ENCODE data around the gene SPRY1.

The SPRY1 gene, protein sequence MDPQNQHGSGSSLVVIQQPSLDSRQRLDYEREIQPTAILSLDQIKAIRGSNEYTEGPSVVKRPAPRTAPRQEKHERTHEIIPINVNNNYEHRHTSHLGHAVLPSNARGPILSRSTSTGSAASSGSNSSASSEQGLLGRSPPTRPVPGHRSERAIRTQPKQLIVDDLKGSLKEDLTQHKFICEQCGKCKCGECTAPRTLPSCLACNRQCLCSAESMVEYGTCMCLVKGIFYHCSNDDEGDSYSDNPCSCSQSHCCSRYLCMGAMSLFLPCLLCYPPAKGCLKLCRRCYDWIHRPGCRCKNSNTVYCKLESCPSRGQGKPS
- 2.6 to 4.1 reads per million in 2 donors for total RNA-seq

DNA sequence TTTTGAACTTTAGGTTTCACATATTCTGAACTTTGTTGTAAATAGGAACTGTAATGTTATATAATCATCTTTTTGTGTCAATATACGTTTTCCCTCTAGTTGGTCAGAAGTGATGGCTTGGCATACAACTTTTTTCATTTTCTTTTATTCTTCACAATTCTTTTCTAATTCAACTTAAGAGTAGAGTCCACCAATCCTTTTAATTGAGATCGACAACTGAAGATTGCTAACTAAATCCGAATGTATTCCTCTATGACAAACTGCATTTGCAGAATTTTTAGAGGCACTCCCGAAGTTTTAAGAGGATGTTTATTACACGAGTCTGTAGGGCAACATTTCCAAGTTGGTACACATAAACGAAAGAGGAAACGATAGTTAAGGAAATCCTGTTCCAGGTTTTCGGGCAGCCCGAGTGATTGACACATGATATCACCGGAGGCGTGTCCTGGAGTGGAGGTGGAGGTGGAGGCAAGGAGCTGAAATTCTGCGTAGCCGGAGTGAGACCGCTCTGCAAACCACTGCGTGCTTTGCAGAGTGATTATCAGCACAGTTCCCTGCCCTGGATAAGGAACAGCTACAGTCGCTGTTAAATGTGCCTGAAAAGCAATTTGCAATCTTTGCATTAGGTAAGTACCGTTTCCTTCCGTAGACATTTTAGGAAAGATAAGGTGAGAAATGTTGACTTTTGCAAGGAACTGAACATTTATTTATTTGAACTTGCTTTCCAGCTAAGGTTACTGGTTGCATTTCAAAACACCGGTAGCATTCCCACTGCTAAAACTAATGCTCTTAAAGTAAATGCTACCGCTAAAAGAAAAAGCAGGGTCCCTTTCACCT lies at the start of gene SPRY1:
Gene SPRY1, plus strand, starts transcription at position 489 of the 837 bp plus-strand sequence. CDS start 4,797 bp downstream, outside the sequence.
- peak in 4 of 5 experiments; percentile 41 to 85 (median 60) for DNase-seq

DNA sequence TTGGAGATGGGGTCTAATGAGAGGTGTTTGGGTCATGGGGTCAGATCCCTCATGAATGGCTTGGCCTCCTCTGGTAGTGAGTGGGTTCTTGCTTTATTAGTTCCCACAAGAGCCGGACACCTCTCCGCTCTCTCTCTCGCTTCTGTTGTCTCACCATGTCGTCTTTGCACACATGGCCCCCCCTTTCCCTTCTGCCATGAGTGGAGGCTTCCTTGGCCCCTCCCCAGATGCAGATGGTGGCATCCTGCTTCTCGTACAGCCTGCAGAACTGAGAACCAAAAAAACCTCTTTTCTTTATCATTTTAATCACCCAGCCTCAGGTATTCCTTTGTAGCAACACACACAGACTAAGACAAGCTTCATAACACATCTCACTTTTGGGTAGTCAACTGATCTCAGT lies 49.6 kb upstream of the SPRY1 start:
- no peak for DNase-seq

DNA sequence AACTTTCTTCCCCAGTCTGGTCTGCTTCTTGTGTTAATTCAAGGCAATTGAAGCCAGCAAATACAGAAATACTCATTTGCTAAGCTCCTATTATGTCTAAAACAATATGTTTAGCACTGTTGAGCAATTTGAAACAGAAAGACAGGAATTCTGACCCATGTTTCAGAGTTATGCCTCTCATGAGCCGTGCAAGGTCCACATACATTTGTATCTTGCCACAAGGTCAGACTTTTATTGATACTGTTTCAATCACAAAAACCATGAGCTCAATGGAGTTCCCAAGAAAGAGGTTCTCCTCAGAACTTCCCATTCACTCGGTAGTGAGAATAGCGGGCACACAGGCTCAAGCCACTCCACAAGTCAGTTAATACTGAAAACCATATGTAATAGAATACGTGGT lies 47.6 kb upstream of the SPRY1 start:
- DNase-seq = no peak

DNA sequence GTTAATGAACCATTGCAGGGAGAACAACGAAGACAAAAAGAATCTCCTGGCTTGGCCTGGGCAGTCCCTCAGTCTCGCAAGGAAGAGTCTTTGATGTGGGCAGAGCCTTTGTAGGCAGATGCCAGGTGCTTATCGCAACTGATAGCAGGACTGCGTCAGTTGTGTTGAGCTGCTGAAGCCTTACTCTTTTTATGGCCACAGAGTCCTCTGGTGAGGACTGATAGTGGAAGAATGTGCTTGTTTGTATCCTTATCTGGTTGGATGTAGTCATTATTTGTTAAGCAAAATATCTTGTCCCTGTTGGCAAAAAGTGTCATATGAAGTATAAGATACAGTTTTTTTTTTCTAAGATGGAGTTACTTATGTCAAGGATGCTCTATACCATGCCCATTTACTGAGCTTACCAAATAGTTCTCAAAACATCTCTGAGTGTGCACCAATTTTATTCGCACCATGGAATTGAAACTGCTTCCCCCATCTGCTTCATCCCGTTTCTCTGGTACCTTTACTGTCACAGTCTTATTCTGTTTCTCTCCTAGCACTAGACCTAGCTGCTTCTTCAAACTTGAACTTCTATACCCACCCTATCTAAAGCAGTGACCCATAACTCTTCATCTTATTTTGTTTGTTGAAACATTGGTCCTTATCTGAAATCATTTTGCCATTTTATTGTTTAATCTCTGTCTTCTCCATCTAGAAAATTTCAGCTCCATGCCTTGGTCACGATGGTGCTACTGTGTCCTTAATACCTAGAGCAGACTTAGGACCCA lies 47.0 kb upstream of the SPRY1 start:
- DNase-seq = no peak

DNA sequence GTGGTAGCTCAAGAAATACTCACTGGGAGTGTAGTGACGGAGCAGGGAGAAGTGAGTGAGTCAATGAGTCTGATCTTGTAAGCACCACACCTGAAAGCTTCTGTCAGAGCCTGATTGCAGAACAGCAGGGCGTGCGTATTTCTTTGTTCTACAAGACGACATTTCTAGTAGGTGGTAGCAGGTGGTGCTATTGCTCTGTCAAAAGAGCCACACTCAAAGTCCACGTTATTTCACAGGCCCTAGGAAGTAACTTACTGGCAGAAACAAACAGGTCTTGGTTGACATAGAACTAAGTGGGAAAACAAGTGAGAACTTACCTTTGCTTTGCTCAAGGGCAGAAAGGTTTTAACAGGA lies 46.4 kb upstream of the SPRY1 start:
- peak in 1 of 5 experiments; percentile 16 for DNase-seq

DNA sequence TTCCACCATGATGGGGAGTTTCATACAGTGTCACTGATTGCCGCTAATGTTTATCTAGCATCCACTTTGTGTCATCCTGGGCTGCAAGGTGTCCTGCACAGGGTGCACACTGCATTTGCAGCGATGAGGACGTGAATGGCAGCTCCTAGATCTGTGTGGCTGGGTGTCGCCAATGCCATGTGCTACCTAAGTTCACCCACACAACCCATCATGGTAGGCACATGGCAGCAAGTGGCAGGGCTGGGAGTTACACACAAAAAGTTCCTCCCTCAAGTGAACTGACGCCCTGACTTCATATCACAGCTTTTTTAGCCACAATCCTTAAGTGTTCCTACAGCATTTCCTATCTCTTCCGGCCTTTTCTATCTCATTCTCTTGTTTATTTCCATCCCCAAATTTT lies 45.9 kb upstream of the SPRY1 start:
- DNase-seq = no peak

DNA sequence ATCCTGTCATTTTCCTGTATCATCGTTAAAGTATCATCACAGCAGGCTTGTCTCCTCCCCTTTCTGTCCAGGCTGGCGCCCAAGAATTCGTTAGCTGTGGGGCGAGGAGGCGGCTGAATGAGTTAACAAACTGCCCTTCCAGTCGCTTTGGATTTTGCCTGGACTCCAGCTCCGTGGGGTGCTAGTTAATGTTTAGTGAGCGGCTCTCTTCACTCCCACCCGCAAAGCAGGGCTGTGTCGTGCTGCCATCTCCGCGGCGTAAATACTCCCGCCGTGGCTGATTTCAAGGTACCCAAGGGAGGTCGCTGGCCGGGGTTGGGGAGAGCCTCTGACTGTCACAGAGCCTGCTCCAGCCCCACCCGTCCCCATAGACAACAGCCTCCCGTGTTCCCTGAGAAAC lies 44.9 kb upstream of the SPRY1 start:
- DNase-seq = no peak

DNA sequence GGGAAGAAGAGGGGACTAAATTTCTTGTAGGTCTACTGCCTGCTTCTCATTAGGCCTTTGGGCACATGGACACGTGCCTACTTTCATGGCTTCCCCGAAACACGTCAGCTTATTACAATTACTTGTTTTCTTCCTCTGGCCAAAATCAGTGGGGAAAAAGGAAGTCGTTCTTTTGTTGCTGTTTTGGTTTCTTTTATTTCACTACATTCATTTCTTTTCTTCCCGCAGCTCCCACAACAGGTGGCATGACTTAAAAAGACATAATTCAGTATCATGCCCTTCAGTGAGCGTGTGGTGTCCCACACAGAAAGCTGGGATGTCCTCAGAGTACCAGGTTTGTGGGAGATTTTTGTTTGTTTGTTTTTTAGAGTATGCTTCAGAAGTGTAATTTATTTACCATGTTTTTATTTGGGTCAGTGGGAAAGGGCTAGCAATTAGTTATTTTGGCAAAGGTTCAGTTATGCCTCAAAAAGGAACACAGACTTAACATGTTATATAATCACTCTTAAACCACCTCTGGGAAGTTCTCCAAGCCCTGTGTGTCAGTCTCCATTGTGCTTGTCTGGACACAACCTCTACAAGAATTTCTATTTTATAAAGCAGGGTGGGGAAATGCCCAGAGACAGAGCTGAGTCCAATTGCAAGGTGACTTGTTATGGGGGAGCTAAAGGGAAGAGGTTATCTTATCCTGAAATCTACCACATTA lies 44.2 kb upstream of the SPRY1 start:
- no peak for DNase-seq

DNA sequence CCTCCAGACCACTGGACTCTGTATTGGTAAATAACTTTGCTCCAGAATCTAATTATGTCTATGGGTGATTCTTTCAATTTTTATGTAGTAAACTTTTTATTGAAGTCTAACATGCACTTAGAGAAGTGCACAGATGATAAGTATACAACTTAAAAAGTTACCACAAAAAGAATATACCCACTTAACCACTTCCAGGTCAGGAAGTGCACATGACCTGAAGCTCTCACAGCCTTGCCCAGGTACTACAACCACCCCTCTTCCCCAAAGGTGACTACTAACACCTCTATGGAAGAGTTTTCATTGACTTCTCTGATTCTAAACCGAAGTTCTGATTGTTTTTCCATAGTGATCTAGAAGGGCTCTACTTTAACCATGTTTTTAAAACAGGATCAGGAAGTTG lies 43.6 kb upstream of the SPRY1 start:
- DNase-seq = no peak

DNA sequence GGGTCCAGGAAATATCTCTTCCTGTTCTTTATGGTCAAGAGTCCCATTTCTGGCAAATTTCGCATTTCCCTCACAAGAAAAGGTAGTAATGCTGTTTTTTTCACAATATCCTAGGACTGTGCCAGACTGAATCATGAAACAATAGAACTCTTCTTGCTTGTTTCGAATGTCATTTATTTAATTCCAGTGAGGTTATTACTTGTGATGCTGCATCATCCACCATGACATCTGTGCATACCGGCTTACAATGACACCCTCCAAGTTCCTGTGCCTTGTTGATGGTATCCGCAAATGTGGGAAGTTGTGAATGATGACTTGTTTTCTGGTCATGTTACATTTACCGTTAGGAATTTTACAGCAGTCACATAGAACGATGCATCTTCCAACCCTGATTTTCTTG lies 42.9 kb upstream of the SPRY1 start:
- DNase-seq = no peak

DNA sequence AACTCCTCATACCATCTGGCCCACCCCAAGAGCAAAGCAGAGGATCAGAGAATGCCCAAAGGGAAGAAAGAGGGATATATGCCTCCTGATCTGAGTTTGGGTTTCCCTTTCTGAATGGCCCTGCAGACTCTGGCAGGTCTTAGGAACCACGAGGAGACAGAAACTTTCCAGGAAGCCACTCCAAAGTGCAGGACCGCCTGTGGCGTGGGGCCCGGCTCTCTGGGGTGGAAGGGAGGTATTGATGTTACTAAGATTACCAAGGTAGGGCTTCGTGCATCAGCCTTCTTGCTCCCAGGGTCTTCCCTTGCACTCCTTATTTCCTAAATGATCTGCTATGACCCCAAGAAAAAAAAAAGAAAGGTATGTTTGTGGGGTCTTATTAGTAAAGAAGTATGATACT lies 41.9 kb upstream of the SPRY1 start:
- DNase-seq = no peak

DNA sequence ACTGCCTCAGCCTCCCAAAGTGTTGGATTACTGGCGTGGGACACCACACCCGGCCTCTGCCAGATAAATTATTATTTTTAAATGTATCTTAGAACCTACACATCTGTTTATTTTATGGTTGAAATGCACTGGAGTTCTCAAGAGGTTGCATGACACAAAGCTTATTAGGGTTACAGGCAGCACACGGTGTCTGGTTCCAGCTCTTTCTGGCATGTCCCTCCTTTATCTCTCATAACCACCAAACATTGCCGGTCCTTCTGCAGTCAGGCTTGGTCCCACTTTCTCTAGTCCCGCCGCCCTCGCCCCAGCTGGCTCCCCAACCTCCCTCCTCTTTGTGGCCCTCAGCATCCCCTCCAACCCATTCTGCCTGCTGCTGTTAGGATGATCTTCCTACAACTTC lies 39.7 kb upstream of the SPRY1 start:
- no peak for DNase-seq

DNA sequence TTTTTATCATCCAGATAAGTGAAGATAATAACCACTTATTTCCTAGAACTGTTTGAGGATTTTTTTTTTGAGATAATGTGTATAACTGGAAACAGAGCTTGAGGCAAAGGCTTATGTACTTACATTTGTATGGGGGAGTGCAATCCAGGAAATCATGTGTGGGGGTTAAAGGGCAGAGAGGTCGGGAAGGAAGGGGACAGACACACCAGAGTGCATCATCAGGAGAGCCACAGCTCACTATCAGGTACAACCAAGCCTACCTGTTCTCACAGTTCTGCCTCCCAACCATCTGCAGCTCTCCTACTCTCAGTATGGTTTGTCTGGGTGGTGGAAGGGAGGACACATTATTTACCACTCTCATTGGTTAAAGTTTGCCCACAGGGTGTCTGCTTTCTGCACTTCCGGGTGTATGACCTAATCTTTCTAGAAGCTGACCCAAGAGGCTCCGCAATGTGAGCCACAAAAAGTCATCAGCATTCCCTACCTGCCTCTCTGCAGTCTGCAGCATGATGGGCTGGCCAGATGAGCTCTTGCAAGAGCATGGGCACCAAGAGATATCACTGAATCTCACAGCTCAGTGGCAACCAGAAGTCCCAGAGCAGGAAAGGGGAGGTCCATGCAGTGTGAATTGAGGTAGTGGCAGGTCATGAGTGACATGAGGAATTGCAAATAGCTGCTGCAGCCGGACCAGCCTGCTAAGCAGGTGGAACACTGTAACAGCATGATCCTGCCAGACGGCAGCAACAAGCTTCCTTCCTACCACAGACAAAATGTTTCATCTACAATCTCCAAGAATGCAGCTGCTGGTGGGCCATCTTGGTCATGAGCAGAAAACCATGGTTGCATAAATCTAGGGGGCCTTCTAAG lies 36.9 kb upstream of the SPRY1 start:
- DNase-seq = no peak

DNA sequence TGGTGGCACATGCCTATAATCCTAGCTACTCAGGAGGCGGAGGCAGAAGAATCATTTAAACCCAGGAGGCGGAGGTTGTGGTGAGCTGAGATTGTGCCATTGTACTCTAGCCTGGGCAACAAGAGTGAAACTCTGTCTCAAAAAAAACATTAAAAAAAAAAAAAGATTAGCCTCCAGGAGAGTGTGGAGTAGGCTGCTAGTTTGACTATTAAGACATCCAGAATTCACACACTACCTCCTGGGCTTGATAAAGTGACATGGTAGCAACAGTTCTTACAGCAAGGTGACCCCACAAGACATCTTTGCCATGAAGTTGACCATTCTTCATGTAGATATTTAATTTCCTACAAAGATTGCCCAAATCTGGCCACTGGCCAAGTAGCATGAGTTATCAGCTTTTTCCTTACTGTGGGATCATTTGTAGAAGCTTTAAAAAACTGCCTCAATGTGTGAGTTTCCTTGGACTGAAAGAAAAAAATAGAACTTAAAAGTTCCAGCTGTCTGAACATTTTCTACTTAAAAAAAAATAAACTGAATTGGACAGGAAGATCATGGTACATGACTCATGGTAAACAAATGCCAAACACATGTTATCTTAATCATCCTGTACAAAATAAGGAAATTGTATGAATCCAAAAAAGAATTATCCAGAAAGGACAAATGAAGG lies 35.3 kb upstream of the SPRY1 start:
- no peak for DNase-seq

DNA sequence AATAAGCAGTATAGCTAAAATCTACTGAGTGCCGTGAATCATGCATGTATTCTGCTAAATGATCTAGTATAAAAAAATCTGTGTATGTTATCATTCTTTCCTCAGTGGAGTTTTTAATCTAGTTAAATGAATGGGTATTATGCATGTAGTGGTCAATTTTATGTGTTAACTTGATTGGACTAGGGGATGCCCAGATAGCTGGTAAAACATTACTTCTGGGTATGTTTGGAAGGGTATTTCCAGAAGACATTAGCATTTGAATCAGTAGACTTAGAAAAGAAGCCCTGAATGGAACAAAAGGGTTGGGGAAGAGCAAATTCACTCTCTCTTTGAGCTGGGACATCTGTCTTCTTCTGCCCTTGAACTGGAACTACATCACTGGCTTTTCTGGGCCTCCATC lies 34.5 kb upstream of the SPRY1 start:
- DNase-seq = no peak

DNA sequence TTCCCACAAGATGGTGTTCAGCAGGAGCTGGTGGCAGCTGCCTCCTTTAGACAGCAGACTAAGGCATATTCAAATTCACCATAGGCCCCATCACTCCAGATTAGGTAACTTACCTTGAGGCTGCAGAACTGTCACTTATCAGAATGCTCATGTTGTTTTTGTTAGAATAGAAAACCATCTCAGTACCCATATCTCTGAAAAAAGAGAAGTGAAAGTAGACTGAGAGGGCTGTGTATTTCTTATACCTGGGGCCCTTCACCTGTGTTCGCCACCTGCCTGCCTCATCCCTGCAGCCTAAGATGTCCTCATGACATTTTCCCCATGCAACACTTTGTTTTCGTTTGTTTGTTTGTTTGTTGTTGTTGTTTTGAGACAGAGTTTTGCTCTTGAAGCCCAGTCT lies 32.9 kb upstream of the SPRY1 start:
- no peak for DNase-seq

DNA sequence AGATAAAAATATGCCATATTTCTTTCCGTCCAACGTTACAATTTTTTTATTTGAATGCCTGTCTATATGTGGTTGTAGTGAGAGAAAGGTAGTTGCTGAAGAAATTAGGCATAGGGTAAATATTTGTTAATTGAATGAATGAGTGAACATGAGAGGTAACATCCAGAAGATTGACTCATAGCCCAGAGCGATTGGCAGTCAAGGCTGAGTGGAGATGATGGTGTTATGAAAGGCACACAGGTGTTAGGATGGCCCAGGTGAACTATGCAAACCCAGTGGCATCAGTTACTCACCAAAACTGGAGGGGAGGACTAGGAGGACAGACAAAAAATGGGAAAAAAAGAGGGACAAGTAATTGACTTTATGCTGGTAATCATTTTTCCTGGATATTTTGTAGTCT lies 31.7 kb upstream of the SPRY1 start:
- no peak for DNase-seq

DNA sequence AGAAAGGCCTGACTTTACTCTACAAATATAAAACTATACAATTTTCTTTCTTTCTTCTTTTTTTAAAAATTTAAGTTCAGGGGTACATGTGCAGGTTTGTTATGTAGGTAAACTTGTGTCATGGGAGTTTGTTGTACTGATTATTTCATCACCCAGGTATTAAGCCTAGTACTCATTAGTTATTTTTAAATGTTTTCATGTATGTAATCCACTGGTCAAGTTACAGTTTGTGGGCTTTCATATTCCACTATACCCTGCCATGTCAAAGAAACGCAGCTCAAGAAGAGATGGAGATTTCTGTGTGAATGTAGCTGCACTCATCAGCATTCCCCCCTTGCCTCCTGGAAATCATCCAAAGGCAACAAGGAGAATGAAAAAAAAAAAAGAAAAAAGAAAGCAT lies 31.2 kb upstream of the SPRY1 start:
- no peak for DNase-seq

DNA sequence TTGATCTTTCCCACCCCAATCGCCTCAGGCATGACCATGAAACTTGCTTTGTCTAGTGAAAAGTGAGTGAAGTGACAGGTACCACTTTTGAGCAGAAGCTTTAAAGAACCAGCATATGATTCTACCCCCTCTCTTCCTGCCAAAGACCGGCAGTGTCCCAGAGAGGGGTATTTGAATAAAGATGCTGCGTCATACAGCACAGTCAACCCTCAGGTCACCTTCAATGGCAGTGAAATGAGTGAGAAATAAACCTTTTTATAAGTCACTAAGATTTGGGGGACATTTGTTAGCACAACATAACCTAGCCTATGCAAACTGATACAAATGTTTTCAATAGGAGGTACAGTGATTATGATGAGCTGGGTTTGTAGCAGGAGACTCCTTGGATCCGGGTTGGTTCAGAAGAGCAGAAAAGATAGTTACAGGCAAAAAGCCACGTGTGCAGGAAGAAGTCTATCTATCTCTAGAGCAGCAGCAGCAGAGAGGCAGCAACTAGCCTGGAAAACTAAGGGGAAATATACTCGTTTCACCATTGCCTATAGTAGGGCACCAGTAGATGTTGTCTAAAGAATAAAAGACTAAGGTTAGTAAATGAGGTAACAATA lies 30.3 kb upstream of the SPRY1 start:
- DNase-seq = no peak

DNA sequence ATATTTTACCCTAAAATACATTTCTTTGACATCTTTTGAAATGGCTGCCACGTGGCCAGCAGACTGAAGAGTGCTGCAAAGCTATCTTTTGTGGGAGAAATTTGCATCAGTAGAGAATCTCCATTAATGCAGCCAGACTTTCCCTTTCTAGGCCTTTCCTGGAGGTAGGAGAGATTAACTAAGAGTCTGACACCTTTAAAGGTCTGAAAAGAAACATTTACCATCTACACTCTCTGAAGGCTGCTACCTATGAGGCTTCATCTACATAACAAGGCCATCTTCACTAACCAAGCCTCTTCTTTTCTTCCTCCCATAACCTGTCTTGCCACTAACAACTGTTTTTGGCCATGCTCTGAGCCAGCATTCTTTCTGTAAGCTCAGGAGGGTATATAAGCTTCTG lies 17.8 kb upstream of the SPRY1 start:
- no peak for DNase-seq

DNA sequence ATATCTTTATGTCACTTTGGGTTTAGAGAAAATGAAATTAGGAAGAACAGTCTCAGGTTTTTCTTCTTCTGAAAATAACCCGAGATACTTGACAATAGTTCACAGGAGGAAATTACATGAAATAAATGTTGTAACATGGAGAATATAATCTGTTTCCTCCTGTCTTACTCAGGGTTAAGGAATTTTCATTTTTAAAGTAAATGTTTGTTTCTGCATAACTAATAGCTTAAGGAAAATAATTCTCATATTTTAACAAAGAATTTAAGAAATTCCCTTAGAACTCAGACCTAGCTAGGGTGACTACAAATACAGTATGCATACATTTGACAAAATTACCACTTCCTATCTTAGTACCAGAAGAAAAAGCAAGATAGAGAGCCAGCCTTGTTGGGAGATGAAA lies 17.2 kb upstream of the SPRY1 start:
- DNase-seq = no peak

Data from T-helper 2 cell (primary cell).